Ishikawa (cell line): Measurements from ENCODE around the gene DBN1.

Experiments used
- CEBPB ChIP-seq: IDR thresholded peaks from 2 replicates; pipeline ENCODE4 v1.6.1; 2012
- EP300 ChIP-seq: IDR thresholded peaks from 2 replicates; pipeline ENCODE4 v1.6.1; 2012; ENCODE audit warnings: borderline replicate concordance
- FOXM1 ChIP-seq: IDR thresholded peaks from 2 replicates; pipeline ENCODE4 v1.6.1; 2012; ENCODE audit warnings: low read depth, borderline replicate concordance
- MAX ChIP-seq: IDR thresholded peaks from 2 replicates; pipeline ENCODE4 v1.6.1; 2012
- NFIC ChIP-seq: IDR thresholded peaks from 2 replicates; pipeline ENCODE4 v1.6.1; 2012
- RAD21 ChIP-seq: IDR thresholded peaks from 2 replicates; pipeline ENCODE4 v1.6.1; 2012; ENCODE audit warnings: low read depth
- REST ChIP-seq: IDR thresholded peaks from 2 replicates; pipeline ENCODE4 v1.6.1; 2012; ENCODE audit warnings: low read depth, mild to moderate bottlenecking
- TAF1 ChIP-seq: IDR thresholded peaks from 2 replicates; pipeline ENCODE4 v1.6.1; 2012; ENCODE audit warnings: low read depth, mild to moderate bottlenecking
- TCF12 ChIP-seq: IDR thresholded peaks from 2 replicates; pipeline ENCODE4 v1.6.1; 2012; ENCODE audit warnings: low read depth
- TEAD4 ChIP-seq: IDR thresholded peaks from 2 replicates; pipeline ENCODE4 v1.6.1; 2012
- USF1 ChIP-seq: IDR thresholded peaks from 2 replicates; pipeline ENCODE4 v1.6.1; 2012
- YY1 ChIP-seq: IDR thresholded peaks from 2 replicates; pipeline ENCODE4 v1.6.1; 2012; ENCODE audit warnings: low read depth
- ZBTB7A ChIP-seq: IDR thresholded peaks from 2 replicates; pipeline ENCODE4 v1.6.1; 2012; ENCODE audit warnings: low read depth

- no peak for TF ChIP-seq TEAD4
- TF ChIP-seq CEBPB = no peak
- TF ChIP-seq REST = no peak
- TF ChIP-seq ZBTB7A = no peak
- TF ChIP-seq YY1 = no peak
- TF ChIP-seq MAX = no peak
- no peak for TF ChIP-seq RAD21
- TF ChIP-seq EP300 = no peak
- no peak for TF ChIP-seq FOXM1
- TF ChIP-seq NFIC = no peak
- no peak for TF ChIP-seq TAF1
- no peak for TF ChIP-seq TCF12
- no peak for TF ChIP-seq USF1
These were observed 44.0 kb downstream of the DBN1 start for GRCh38 chr5:177429248-177430040.
